ENCODE measurements around the gene GABRG3. TPM values are rescaled to one million over a fixed set of nuclear protein-coding genes. Genes with fewer than 3 reads are reported as not detected.

The GABRG3 gene
- total and polyA plus RNA-seq, 2 experiments from 2014 or later, result 0.15 to 0.43 TPM

- DNase-seq (ENCODE audit: low spot score), result no peak
- Histone ChIP-seq H3K4me1 (ENCODE audit: insufficient read depth) (peaks cover 5% of the 10 kb centered on the region), H3K36me3 (replicated peaks; ENCODE audit: insufficient read depth, low read depth) (no peaks in the 10 kb centered on the region), H3K79me2 (no peaks in the 10 kb centered on the region), H3K9me3 (ENCODE audit: low read depth) (no peaks in the 10 kb centered on the region), H3K4me3 (no peak overlapping the region), H3K4me2 (no peak overlapping the region), H4K20me1 (ENCODE audit: insufficient read depth, poor library complexity, severe bottlenecking) (no peaks in the 10 kb centered on the region), H3K9me2 (replicated peaks; ENCODE audit: insufficient read depth) (no peaks in the 10 kb centered on the region), H3K27ac (no peak overlapping the region), H2AFZ (no peak overlapping the region), H3K27me3 (no peaks in the 10 kb centered on the region)
- 64% methylated on average over 10 of the region's 10 CpGs for WGBS (ENCODE audit: low lambda C conversion rate, missing lambda C conversion rate)
- no peak for TF ChIP-seq EZH2phosphoT487 (IDR thresholded peaks at IDR 0.05; ENCODE audit: low read depth, severe bottlenecking, unreplicated experiment)
- no peak for TF ChIP-seq EZH2 (IDR thresholded peaks at IDR 0.05; ENCODE audit: borderline replicate concordance)
- no peak for TF ChIP-seq CTCF (IDR thresholded peaks at IDR 0.05; ENCODE audit: poor library complexity)
These were observed 83.4 kb downstream of the GABRG3 start for GRCh38 chr15:27054426-27054825.

- no peak overlapping the region for H3K4me3 ChIP-seq
- WGBS (ENCODE audit: low lambda C conversion rate, missing lambda C conversion rate), result 74% methylated on average over 14 of the region's 14 CpGs
- no peaks in the 10 kb centered on the region for H3K27me3 ChIP-seq
- H3K4me1 ChIP-seq (ENCODE audit: insufficient read depth), result no peaks in the 10 kb centered on the region
- no peaks in the 10 kb centered on the region for H4K20me1 ChIP-seq (ENCODE audit: insufficient read depth, poor library complexity, severe bottlenecking)
- H3K4me2 ChIP-seq, result no peak overlapping the region
- no peaks in the 10 kb centered on the region for H3K36me3 ChIP-seq (replicated peaks; ENCODE audit: insufficient read depth, low read depth)
- no peaks in the 10 kb centered on the region for H3K9me2 ChIP-seq (replicated peaks; ENCODE audit: insufficient read depth)
- TF ChIP-seq CTCF (IDR thresholded peaks at IDR 0.05; ENCODE audit: poor library complexity) (no peak), EZH2phosphoT487 (IDR thresholded peaks at IDR 0.05; ENCODE audit: low read depth, severe bottlenecking, unreplicated experiment) (no peak), EZH2 (IDR thresholded peaks at IDR 0.05; ENCODE audit: borderline replicate concordance) (no peak)
- no peaks in the 10 kb centered on the region for H3K9me3 ChIP-seq (ENCODE audit: low read depth)
- DNase-seq (ENCODE audit: low spot score), result no peak
- no peaks in the 10 kb centered on the region for H3K79me2 ChIP-seq
- no peak overlapping the region for H3K27ac ChIP-seq
- H2AFZ ChIP-seq, result no peak overlapping the region
These were observed 87.1 kb downstream of the GABRG3 start for GRCh38 chr15:27057904-27058645.

- H3K4me3 ChIP-seq, result no peak overlapping the region
- no peaks in the 10 kb centered on the region for H3K4me1 ChIP-seq (ENCODE audit: insufficient read depth)
- 91% methylated on average over 2 of the region's 2 CpGs for WGBS (ENCODE audit: low lambda C conversion rate, missing lambda C conversion rate)
- no peaks in the 10 kb centered on the region for H4K20me1 ChIP-seq (ENCODE audit: insufficient read depth, poor library complexity, severe bottlenecking)
- no peak overlapping the region for H3K27ac ChIP-seq
- H3K36me3 ChIP-seq (replicated peaks; ENCODE audit: insufficient read depth, low read depth), result no peaks in the 10 kb centered on the region
- H3K79me2 ChIP-seq, result no peaks in the 10 kb centered on the region
- no peaks in the 10 kb centered on the region for H3K9me2 ChIP-seq (replicated peaks; ENCODE audit: insufficient read depth)
- DNase-seq (ENCODE audit: low spot score), result no peak
- no peaks in the 10 kb centered on the region for H3K27me3 ChIP-seq
- no peaks in the 10 kb centered on the region for H3K9me3 ChIP-seq (ENCODE audit: low read depth)
- no peak overlapping the region for H2AFZ ChIP-seq
- no peak overlapping the region for H3K4me2 ChIP-seq
- TF ChIP-seq EZH2phosphoT487 (IDR thresholded peaks at IDR 0.05; ENCODE audit: low read depth, severe bottlenecking, unreplicated experiment), result no peak
- no peak for TF ChIP-seq EZH2 (IDR thresholded peaks at IDR 0.05; ENCODE audit: borderline replicate concordance)
- TF ChIP-seq CTCF (IDR thresholded peaks at IDR 0.05; ENCODE audit: poor library complexity), result no peak
These were observed 88.0 kb downstream of the GABRG3 start for GRCh38 chr15:27058939-27059338.
